ENCODE results near the gene FZR1. TPM values are rescaled to one million over a fixed set of nuclear protein-coding genes. Genes with fewer than 3 reads are reported as not detected.

The FZR1 gene
- total RNA-seq, 1 experiment from 2014 or later: 51.4 TPM

- H3K56ac ChIP-seq (ENCODE audit: insufficient read length, low read depth, low read length): no peak within 1 kb of the TSS
- WGBS (ENCODE audit: extremely low coverage, insufficient read length, low lambda C conversion rate): no CpG with 5 or more reads among the region's 81 CpGs
- H3K9me3 Mint-ChIP-seq: no peaks in the 10 kb centered on the region
Measured at GRCh38 chr19:3557461-3558248, 51.5 kb downstream of the FZR1 start, which contains the start of gene MFSD12. MFSD12 (minus strand) TSS chr19:3557586; CDS start chr19:3557403, 183 bp downstream.

More at GRCh38 chr19:3557461-3558248, 51.5 kb downstream of the FZR1 start, which contains the start of gene MFSD12:
- no peaks in the 10 kb centered on the region for H3K79me1 ChIP-seq (ENCODE audit: insufficient read depth, low read depth, low read length, poor library complexity, severe bottlenecking)
- H3T11ph ChIP-seq (ENCODE audit: low read length): no peak within 1 kb of the TSS
- Mint-ChIP-seq H3K4me3 (peak within 1 kb of the TSS; percentile 86 to 97), H3K27ac (no peak within 1 kb of the TSS), H3K4me1 (peaks cover 12 to 15% of the 10 kb centered on the region in 2 experiments), H3K36me3 (ENCODE audit: insufficient read depth in 1 of 3, low read depth in 3 of 3) (0 out of 7 replicates have a peak, but pooled peaks cover 0 to 5% (median 0%) of the 10 kb centered on the region in 3 experiments), H3K27me3 (ENCODE audit: low read depth) (peaks cover 45% of the 10 kb centered on the region)
- no peak within 1 kb of the TSS for H2BK12ac ChIP-seq (ENCODE audit: insufficient read length, low read depth, low read length)
- no peak within 1 kb of the TSS for H4K8ac ChIP-seq (replicated peaks; ENCODE audit: insufficient read length, low read depth, low read length)
- no peak within 1 kb of the TSS for H3K18ac ChIP-seq (ENCODE audit: insufficient read length, low read depth, low read length)
- H3K27ac ChIP-seq (ENCODE audit: insufficient read length, low read depth, low read length): no peak within 1 kb of the TSS
- no peak within 1 kb of the TSS for H4K91ac ChIP-seq (ENCODE audit: insufficient read length, low read depth, low read length)
- H3K9me3 ChIP-seq (ENCODE audit: control insufficient read depth, low read depth, low read length): no peaks in the 10 kb centered on the region
- no peak within 1 kb of the TSS for H2BK20ac ChIP-seq (ENCODE audit: low read depth, low read length, poor library complexity, severe bottlenecking)
- H3K79me2 ChIP-seq (ENCODE audit: insufficient read depth, low read length): no peaks in the 10 kb centered on the region
- H2AK5ac ChIP-seq (ENCODE audit: insufficient read length, low read length): no peak within 1 kb of the TSS
- H3K27me3 ChIP-seq (ENCODE audit: insufficient read depth, low read length): no peaks in the 10 kb centered on the region; the same call in 1 of the 2 replicates
- no peak within 1 kb of the TSS for H2BK120ac ChIP-seq (ENCODE audit: low read depth, low read length, poor library complexity, severe bottlenecking)
- no peak for TF ChIP-seq CTCF (conservative IDR thresholded peaks at IDR 0.05)
- H3K23me2 ChIP-seq (ENCODE audit: insufficient read length, low read depth, low read length, poor library complexity, severe bottlenecking): peaks cover 8% of the 10 kb centered on the region
- peaks cover 3% of the 10 kb centered on the region for H4K20me1 ChIP-seq (ENCODE audit: control insufficient read depth, insufficient read depth, insufficient read length)
- peak within 1 kb of the TSS; percentile 69 for H3K4me2 ChIP-seq (ENCODE audit: insufficient read depth, insufficient read length, low read length)
- H2AFZ ChIP-seq (ENCODE audit: low read length): no peak within 1 kb of the TSS
- no peak within 1 kb of the TSS for H2BK5ac ChIP-seq (ENCODE audit: insufficient read length, low read length)
- no peak within 1 kb of the TSS for H3K23ac ChIP-seq (ENCODE audit: insufficient read length, low read depth, low read length)
- H3K14ac ChIP-seq (ENCODE audit: insufficient read depth, low read length): peak within 1 kb of the TSS; percentile 39
- H4K5ac ChIP-seq (ENCODE audit: insufficient read length, low read depth, low read length): no peak within 1 kb of the TSS
- no peaks in the 10 kb centered on the region for H3K4me1 ChIP-seq (ENCODE audit: insufficient read depth, low read length)
- no peak within 1 kb of the TSS for H3K4ac ChIP-seq (ENCODE audit: low read depth, low read length)
- DNase-seq: peak; percentile 90
- H3K9ac ChIP-seq (ENCODE audit: extremely low read depth, insufficient read length, low read length): no peak within 1 kb of the TSS
- no peak within 1 kb of the TSS for H2BK15ac ChIP-seq (ENCODE audit: low read depth, low read length)

Data from H9 (cell line).